ENCODE data around the gene TNNI3. TPM values are rescaled to one million over a fixed set of nuclear protein-coding genes. Genes with fewer than 3 reads are reported as not detected.

Gene TNNI3
- total and polyA plus RNA-seq, 10 of the 15 experiments (the other 5 are each of a cell fraction or from before 2014, with no cell fraction given): not detected

- no peak for TF ChIP-seq TBL1XR1 (IDR thresholded peaks at IDR 0.05; ENCODE audit: low read depth, low read length)
- TF ChIP-seq ETV6 (conservative IDR thresholded peaks at IDR 0.05 in 1 of 2, IDR thresholded peaks at IDR 0.05 in 1 of 2; ENCODE audit: borderline replicate concordance in 1 of 2, low read depth in 1 of 2): no peak
- TF ChIP-seq SMC3 (IDR thresholded peaks at IDR 0.05; ENCODE audit: borderline replicate concordance, low read length): peak; percentile 28; the same call in 1 of the 2 replicates
Measured at GRCh38 chr19:55146078-55146704, 11.3 kb downstream of the TNNI3 start (continued).

GRCh38 chr19:55145232-55145631 is 12.3 kb downstream of the TNNI3 start:
- no peak for FAIRE-seq
- TF ChIP-seq BHLHE40 (IDR thresholded peaks at IDR 0.05; ENCODE audit: borderline replicate concordance in 1 of 2, low read depth in 2 of 2, low read length in 1 of 2) (no peak), BMI1 (IDR thresholded peaks at IDR 0.05; ENCODE audit: borderline replicate concordance) (no peak), NR2C1 (IDR thresholded peaks at IDR 0.05) (no peak), HDGF (IDR thresholded peaks at IDR 0.05) (no peak), NRF1 (conservative IDR thresholded peaks at IDR 0.05; ENCODE audit: low read depth, low read length) (no peak), ATF2 (IDR thresholded peaks at IDR 0.05; ENCODE audit: low read length) (no peak), ZNF384 (IDR thresholded peaks at IDR 0.05; ENCODE audit: borderline replicate concordance, low read depth, low read length) (no peak), ELK1 (IDR thresholded peaks at IDR 0.05; ENCODE audit: low read depth, low read length) (no peak), SIX5 (IDR thresholded peaks at IDR 0.05; ENCODE audit: low read depth, low read length, severe bottlenecking) (no peak), SKIL (IDR thresholded peaks at IDR 0.05; ENCODE audit: low read depth, poor library complexity, severe bottlenecking) (no peak), PKNOX1 (IDR thresholded peaks at IDR 0.05) (no peak), HDAC2 (IDR thresholded peaks at IDR 0.05) (no peak), NFXL1 (IDR thresholded peaks at IDR 0.05; ENCODE audit: borderline replicate concordance) (no peak), BCL11A (IDR thresholded peaks at IDR 0.05; ENCODE audit: low read depth, low read length) (no peak), SREBF2 (IDR thresholded peaks at IDR 0.05; ENCODE audit: low read length) (no peak)

More at GRCh38 chr19:55145232-55145631, 12.3 kb downstream of the TNNI3 start:
- Histone ChIP-seq H3K79me2 (ENCODE audit: control insufficient read depth, insufficient read depth, low read length) (no peaks in the 10 kb centered on the region), H3K9ac (ENCODE audit: control insufficient read depth, insufficient read depth, low read length) (no peak overlapping the region), H3K9me3 (replicated peaks; ENCODE audit: control insufficient read depth, insufficient read depth, low read length) (no peaks in the 10 kb centered on the region), H3K27me3 (replicated peaks in 1 of 2; ENCODE audit: control insufficient read depth in 2 of 2, insufficient read depth in 2 of 2, low read length in 1 of 2) (no peaks in the 10 kb centered on the region; a peak in 2 of 4 replicates), H3K4me3 (no peak overlapping the region), H3K4me2 (ENCODE audit: control insufficient read depth, insufficient read depth) (no peak overlapping the region), H4K20me1 (ENCODE audit: control insufficient read depth, insufficient read depth) (no peaks in the 10 kb centered on the region), H3K27ac (ENCODE audit: control insufficient read depth, insufficient read depth) (no peak overlapping the region), H3K36me3 (ENCODE audit: control insufficient read depth in 2 of 2, insufficient read depth in 2 of 2, low read length in 1 of 2) (no peaks in the 10 kb centered on the region), H3K4me1 (ENCODE audit: control insufficient read depth, insufficient read depth, low read length) (no peaks in the 10 kb centered on the region), H2AFZ (ENCODE audit: control insufficient read depth, low read depth, low read length) (no peak overlapping the region)
- 0% methylated on average over 2 of the region's 3 CpGs for WGBS (ENCODE audit: insufficient coverage, insufficient replicate concordance, low lambda C conversion rate, missing lambda C conversion rate)
- ChIA-PET POLR2A (interaction anchor here (0.7 kb wide), 1 partner anchor 82 kb away, joined by 4 read pairs; the partner anchor contains the start of gene RDH13), CTCF (no interaction called here), SMC1A (ENCODE audit: uncharacterized antibody, unreplicated experiment) (no interaction called here), RAD21 (ENCODE audit: unreplicated experiment) (interaction anchor here (0.6 to 1.3 kb wide), 2 partner anchors 15 to 487 kb away, joined by 3 read pairs; no protein-coding TSS in a partner anchor)
- in situ Hi-C loops (cut with MboI) (no loop called here), intact Hi-C loops (cut with micrococcal nuclease; ENCODE audit: unreplicated experiment) (no loop called here)
- ATAC-seq (no peak), DNase-seq (ENCODE audit: low read depth, low spot score) (no peak)
- no TSS peak for BruUV-seq (replicated peaks)

All from GM12878 (cell line).